IMR-90 (cell line): ENCODE measurements around the gene CDK8. TPM values are rescaled to one million over a fixed set of nuclear protein-coding genes. Genes with fewer than 3 reads are reported as not detected.

ENCODE experiments used
- ATAC-seq: fragments of 200-7000 bp; cut with Tn5 transposase; 2 replicates; pipeline ENCODE4 v1.9.1; 2020; ENCODE audit warnings: low read depth, mild to moderate bottlenecking, moderate library complexity
- BruUV-seq: library from RNA; stranded (reverse); fragments of 400-500 nt; replicated peaks from 2 replicates; lab custom pipeline; 2021; lab: Mats Ljungman, UMichigan
- CTCF ChIA-PET: fragments of 300-600 bp; formaldehyde crosslinking; extraction: SDS; loops from one replicate; lab custom pipeline; 2021; ENCODE audit warnings: antibody characterized with exemption; lab: Yijun Ruan, JAX
- POLR2A ChIA-PET: fragments of 300-600 bp; sonication (Branson Sonifier 250); formaldehyde crosslinking; loops from one replicate; lab custom pipeline; 2022; ENCODE audit warnings: antibody characterized with exemption; ENCODE audit not compliant: unreplicated experiment; lab: Charles Lee
- DNase-seq: peaks from one replicate; pipeline ENCODE4 v3.0.0; 2013
- H2AFZ ChIP-seq: replicated peaks from 2 replicates; pipeline ENCODE3; 2013; ENCODE audit warnings: low read length, mild to moderate bottlenecking; ENCODE audit not compliant: poor library complexity
- H2AK5ac ChIP-seq: 2 replicates; pipeline ENCODE4 v1.6.1; 2013; ENCODE audit warnings: low read depth, low read length, inconsistent platforms
- H2AK9ac ChIP-seq: replicated peaks from 2 replicates; pipeline ENCODE3; 2013; ENCODE audit warnings: mild to moderate bottlenecking, low read depth, low read length, moderate library complexity; ENCODE audit not compliant: poor library complexity
- H2BK120ac ChIP-seq: 2 replicates; pipeline ENCODE4 v1.6.1; 2013; ENCODE audit warnings: low read depth, low read length, inconsistent platforms
- H2BK15ac ChIP-seq: 3 replicates; pipeline ENCODE4 v1.6.1; 2013; ENCODE audit warnings: low read depth, low read length, inconsistent platforms
- H2BK20ac ChIP-seq: 2 replicates; pipeline ENCODE4 v1.6.1; 2013; ENCODE audit warnings: low read depth, mild to moderate bottlenecking, inconsistent platforms, low read length, moderate library complexity
- H2BK5ac ChIP-seq: 2 replicates; pipeline ENCODE4 v1.6.1; 2013; ENCODE audit warnings: mild to moderate bottlenecking, low read depth, low read length, inconsistent platforms; ENCODE audit not compliant: poor library complexity, severe bottlenecking
- H3K14ac ChIP-seq: replicated peaks from 2 replicates; pipeline ENCODE4 v1.6.1; 2013; ENCODE audit warnings: low read depth, low read length, inconsistent platforms
- H3K18ac ChIP-seq: 2 replicates; pipeline ENCODE4 v1.6.1; 2013; ENCODE audit warnings: low read depth, low read length, control low read depth
- H3K23ac ChIP-seq: 2 replicates; pipeline ENCODE4 v1.6.1; 2013; ENCODE audit warnings: low read depth, low read length, inconsistent platforms
- H3K27ac ChIP-seq: 2 replicates; pipeline ENCODE4 v1.5.1; 2013; ENCODE audit warnings: mild to moderate bottlenecking, control low read depth, low read length; ENCODE audit not compliant: insufficient read depth
- H3K27me3 ChIP-seq: 2 replicates; pipeline ENCODE4 v1.6.1; 2013; ENCODE audit warnings: low read length; ENCODE audit not compliant: control insufficient read depth, insufficient read depth
- H3K36me3 ChIP-seq: 2 replicates; pipeline ENCODE4 v1.6.1; 2013; ENCODE audit warnings: low read length, mixed read lengths; ENCODE audit not compliant: control insufficient read depth, insufficient read depth
- H3K4ac ChIP-seq: 2 replicates; pipeline ENCODE4 v1.6.1; 2013; ENCODE audit warnings: low read depth, low read length, inconsistent platforms
- H3K4me1 ChIP-seq: 2 replicates; pipeline ENCODE4 v1.6.1; 2013; ENCODE audit warnings: low read length, mixed read lengths; ENCODE audit not compliant: control insufficient read depth, insufficient read depth
- H3K4me2 ChIP-seq: 2 replicates; pipeline ENCODE4 v1.6.1; 2013; ENCODE audit warnings: low read depth, mild to moderate bottlenecking, control low read depth, low read length, moderate library complexity
- H3K4me3 ChIP-seq: 2 replicates; pipeline ENCODE4 v1.5.1; 2013; ENCODE audit warnings: low read depth, mild to moderate bottlenecking, control low read depth, low read length, moderate library complexity; ENCODE audit not compliant: insufficient read depth
- H3K56ac ChIP-seq: 2 replicates; pipeline ENCODE4 v1.6.1; 2013; ENCODE audit warnings: low read length, inconsistent platforms; ENCODE audit not compliant: insufficient read depth; ENCODE audit errors: extremely low read depth
- H3K79me1 ChIP-seq, 2 experiments: 2 replicates each; pipeline ENCODE4 v1.6.1; 2013; ENCODE audit warnings: low read length in 2 of 2, inconsistent platforms in 1 of 2, low read depth in 1 of 2
- H3K9ac ChIP-seq: 2 replicates; pipeline ENCODE4 v1.6.1; 2013; ENCODE audit warnings: low read depth, low read length, control low read depth
- H3K9me1 ChIP-seq: 2 replicates; pipeline ENCODE4 v1.6.1; 2013; ENCODE audit warnings: low read length, inconsistent platforms; ENCODE audit not compliant: insufficient read depth
- H3K9me3 ChIP-seq: 2 replicates; pipeline ENCODE4 v1.6.1; 2013; ENCODE audit warnings: low read length; ENCODE audit not compliant: control insufficient read depth, insufficient read depth
- H4K20me1 ChIP-seq: 2 replicates; pipeline ENCODE4 v1.6.1; 2013; ENCODE audit warnings: low read length, inconsistent platforms; ENCODE audit not compliant: insufficient read depth
- H4K5ac ChIP-seq: 2 replicates; pipeline ENCODE4 v1.6.1; 2013; ENCODE audit warnings: mild to moderate bottlenecking, low read depth, low read length, control low read depth
- H4K8ac ChIP-seq, 2 experiments: 2 replicates each; pipeline ENCODE4 v1.6.1; 2013; ENCODE audit warnings: low read depth in 2 of 2, low read length in 2 of 2, control low read depth in 1 of 2, inconsistent platforms in 1 of 2
- H4K91ac ChIP-seq: 2 replicates; pipeline ENCODE4 v1.6.1; 2013; ENCODE audit warnings: low read depth, low read length, inconsistent platforms; ENCODE audit not compliant: insufficient read depth
- BHLHE40 ChIP-seq: fragments of 150-350 bp; IDR thresholded peaks from 2 replicates; pipeline ENCODE4 v1.6.1; 2016; ENCODE audit warnings: mild to moderate bottlenecking, low read depth, low read length
- CEBPB ChIP-seq: IDR thresholded peaks from 2 replicates; pipeline ENCODE4 v1.6.1; 2012; ENCODE audit warnings: low read depth, low read length, improper control_type of control experiment
- CHD1 ChIP-seq: IDR thresholded peaks from 2 replicates; pipeline ENCODE4 v1.6.1; 2012; ENCODE audit warnings: low read depth, low read length, improper control_type of control experiment
- CTCF ChIP-seq: conservative IDR thresholded peaks from 2 replicates; pipeline ENCODE4 v1.5.1; 2012; ENCODE audit warnings: mild to moderate bottlenecking, low read depth, low read length, improper control_type of control experiment
- ELK1 ChIP-seq: fragments of 150-350 bp; IDR thresholded peaks from 2 replicates; pipeline ENCODE4 v1.6.1; 2016; ENCODE audit warnings: low read depth, mild to moderate bottlenecking, low read length, moderate library complexity, borderline replicate concordance
- FOS ChIP-seq: fragments of 150-350 bp; IDR thresholded peaks from 2 replicates; pipeline ENCODE4 v1.6.1; 2016; ENCODE audit warnings: low read depth, low read length
- MAFK ChIP-seq: IDR thresholded peaks from 2 replicates; pipeline ENCODE4 v1.6.1; 2012; ENCODE audit warnings: low read depth, low read length, improper control_type of control experiment
- MXI1 ChIP-seq: IDR thresholded peaks from 2 replicates; pipeline ENCODE4 v1.6.1; 2012; ENCODE audit warnings: low read depth, mild to moderate bottlenecking, low read length, moderate library complexity, borderline replicate concordance
- NFE2L2 ChIP-seq: fragments of 150-350 bp; IDR thresholded peaks from 2 replicates; pipeline ENCODE4 v1.6.1; 2016; ENCODE audit warnings: low read depth, mild to moderate bottlenecking, low read length
- POLR2A ChIP-seq: IDR thresholded peaks from 2 replicates; pipeline ENCODE4 v1.6.1; 2012; ENCODE audit warnings: mild to moderate bottlenecking, low read depth, low read length
- RAD21 ChIP-seq: IDR thresholded peaks from 2 replicates; pipeline ENCODE4 v1.6.1; 2012; ENCODE audit warnings: low read length, improper control_type of control experiment
- RCOR1 ChIP-seq: IDR thresholded peaks from 2 replicates; pipeline ENCODE4 v1.6.1; 2012; ENCODE audit warnings: mild to moderate bottlenecking, low read length, improper control_type of control experiment; ENCODE audit not compliant: insufficient replicate concordance
- RFX5 ChIP-seq: IDR thresholded peaks from 2 replicates; pipeline ENCODE4 v1.8.0; 2012; ENCODE audit warnings: low read depth, mild to moderate bottlenecking, low read length, moderate library complexity
- SMC3 ChIP-seq: fragments of 150-350 bp; IDR thresholded peaks from 2 replicates; pipeline ENCODE4 v1.6.1; 2016; ENCODE audit warnings: low read depth, mild to moderate bottlenecking, antibody characterized with exemption, low read length, moderate library complexity
- USF2 ChIP-seq: fragments of 150-350 bp; IDR thresholded peaks from 2 replicates; pipeline ENCODE4 v1.6.1; 2017; ENCODE audit warnings: mild to moderate bottlenecking, antibody characterized with exemption, low read length, low read depth
- dilution Hi-C: fragments of 300-500 bp; cut with HindIII; formaldehyde crosslinking; loops from one replicate; pipeline ENCODE4 v1.14.3; 2018; ENCODE audit warnings: low sequenced_read_pairs; ENCODE audit not compliant: unreplicated experiment
- in situ Hi-C: fragments of 300-500 bp; cut with MboI; formaldehyde crosslinking; loops from 3 replicates; pipeline ENCODE4 v1.14.3; 2019; ENCODE audit warnings: low sequenced_read_pairs, inconsistent platforms, mixed read lengths
- intact Hi-C: fragments of 100-400 bp; cut with micrococcal nuclease; formaldehyde crosslinking; loops from 2 replicates; pipeline ENCODE4 v1.10.0; 2022
- polyA plus RNA-seq, 3 experiments: library from polyadenylated mRNA; depleted of rRNA; stranded (reverse); fragments of >200 nt; gene quantifications; 2 replicates each; pipeline ENCODE4 v1.2.3, GENCODE V29; 2012; ENCODE audit warnings: low replicate concordance in 1 of 3
- total RNA-seq: library from RNA; depleted of rRNA; stranded (reverse); fragments of >200 nt; gene quantifications from 2 replicates; pipeline ENCODE4 v1.2.3, GENCODE V29; 2012

The CDK8 gene
- total and polyA plus RNA-seq, 2 of the 4 experiments (the other 2 are of a cell fraction): 15.4 to 19.0 TPM

GRCh38 chr13:26320766-26321165, 66.8 kb downstream of the CDK8 start:
- no peak overlapping the region for H3K56ac ChIP-seq
- no peak overlapping the region for H2BK5ac ChIP-seq
- ChIA-PET POLR2A (interaction anchor here (0.6 kb wide), 1 partner anchor 301 kb away, joined by 3 read pairs; no protein-coding TSS in a partner anchor), CTCF (no interaction called here)
- peaks cover 9 to 23% of the 10 kb centered on the region in 2 experiments; a peak in 3 of 4 replicates for H3K79me1 ChIP-seq
- H3K27ac ChIP-seq: no peak overlapping the region
- no peak overlapping the region for H3K4ac ChIP-seq
- dilution Hi-C loops: no loop called here
- intact Hi-C loops: no loop called here
- H2AK5ac ChIP-seq: no peak overlapping the region
- H4K8ac ChIP-seq: no peak overlapping the region
- H3K9me3 ChIP-seq: no peaks in the 10 kb centered on the region
- ATAC-seq (no peak), DNase-seq (no peak)
- no peak overlapping the region for H3K9ac ChIP-seq
- H4K91ac ChIP-seq: no peak overlapping the region
- H2BK120ac ChIP-seq: no peak overlapping the region
- no peak overlapping the region for H2BK15ac ChIP-seq
- no peak overlapping the region for H4K5ac ChIP-seq
- no TSS peak for BruUV-seq
- TF ChIP-seq POLR2A (no peak), NFE2L2 (no peak), ELK1 (no peak), FOS (no peak), CHD1 (no peak), SMC3 (no peak), BHLHE40 (no peak), CTCF (no peak), CEBPB (no peak), MXI1 (no peak), RCOR1 (no peak), MAFK (no peak), USF2 (no peak), RAD21 (no peak), RFX5 (no peak)
- H3K23ac ChIP-seq: no peak overlapping the region
- H4K20me1 ChIP-seq: peaks cover 24% of the 10 kb centered on the region
- H2AFZ ChIP-seq: no peak overlapping the region
- in situ Hi-C loops: no loop called here
- H3K18ac ChIP-seq: no peak overlapping the region
- no peak overlapping the region for H3K4me2 ChIP-seq
- H2BK20ac ChIP-seq: no peak overlapping the region
- no peak overlapping the region for H3K14ac ChIP-seq
- H3K9me1 ChIP-seq: no peaks in the 10 kb centered on the region
- no peaks in the 10 kb centered on the region for H3K27me3 ChIP-seq
- H3K36me3 ChIP-seq: no peaks in the 10 kb centered on the region
- no peak overlapping the region for H2AK9ac ChIP-seq
- peaks cover 5% of the 10 kb centered on the region; the same call in 1 of the 2 replicates for H3K4me1 ChIP-seq
- no peak overlapping the region for H3K4me3 ChIP-seq
